RWPE1 (cell line): ENCODE data around the gene SDE2.
"Not testable (repeated sequence)": the region's sequence is repeated elsewhere in the genome, so short reads cannot be mapped to it uniquely, and the experiment has no call there.

Source experiments
- CTCF ChIA-PET: fragments of 350-600 bp; sonication (Branson Sonifier 250); formaldehyde crosslinking; extraction: SDS; loops from one replicate; lab custom pipeline; 2021; lab: Yijun Ruan, JAX
- POLR2A ChIA-PET: fragments of 400-600 bp; formaldehyde crosslinking; extraction: SDS; loops from one replicate; lab custom pipeline; 2020; ENCODE audit warnings: antibody characterized with exemption; ENCODE audit not compliant: low non-redundant PET; lab: Yijun Ruan, JAX
- DNase-seq: peaks from one replicate; pipeline ENCODE4 v3.0.0; 2012; ENCODE audit warnings: low spot score
- H3K27ac ChIP-seq: fragments of 450-650 bp; 2 replicates; pipeline ENCODE4 v1.5.1; 2017
- TF ChIP-seq, protein P1 (sequence below): fragments of 450-650 bp; conservative IDR thresholded peaks from 2 replicates; pipeline ENCODE4 v1.5.1; 2017; ENCODE audit warnings: low read depth, mild to moderate bottlenecking

The SDE2 gene

DNA sequence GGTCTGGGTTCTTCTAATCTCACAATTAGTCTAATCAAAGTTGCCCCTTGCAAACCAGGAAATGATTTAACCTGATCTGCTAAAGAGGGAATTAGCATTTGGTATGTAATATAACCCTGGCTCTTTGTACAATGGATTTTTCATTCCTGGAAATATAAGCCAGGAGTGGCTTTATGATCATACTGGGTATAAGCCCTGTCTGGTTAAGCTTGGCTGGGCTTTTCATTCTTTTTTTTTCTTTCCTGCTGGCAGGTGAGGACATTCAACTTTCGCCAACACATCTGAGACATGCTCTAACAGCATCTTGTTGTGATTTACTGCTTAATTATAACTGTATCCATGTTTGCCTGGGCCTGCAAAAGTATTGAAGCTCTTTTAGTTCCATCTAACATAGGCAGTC, 20.4 kb upstream of the SDE2 start:
- H3K27ac ChIP-seq: no peak overlapping the region
- TF ChIP-seq, protein P1, sequence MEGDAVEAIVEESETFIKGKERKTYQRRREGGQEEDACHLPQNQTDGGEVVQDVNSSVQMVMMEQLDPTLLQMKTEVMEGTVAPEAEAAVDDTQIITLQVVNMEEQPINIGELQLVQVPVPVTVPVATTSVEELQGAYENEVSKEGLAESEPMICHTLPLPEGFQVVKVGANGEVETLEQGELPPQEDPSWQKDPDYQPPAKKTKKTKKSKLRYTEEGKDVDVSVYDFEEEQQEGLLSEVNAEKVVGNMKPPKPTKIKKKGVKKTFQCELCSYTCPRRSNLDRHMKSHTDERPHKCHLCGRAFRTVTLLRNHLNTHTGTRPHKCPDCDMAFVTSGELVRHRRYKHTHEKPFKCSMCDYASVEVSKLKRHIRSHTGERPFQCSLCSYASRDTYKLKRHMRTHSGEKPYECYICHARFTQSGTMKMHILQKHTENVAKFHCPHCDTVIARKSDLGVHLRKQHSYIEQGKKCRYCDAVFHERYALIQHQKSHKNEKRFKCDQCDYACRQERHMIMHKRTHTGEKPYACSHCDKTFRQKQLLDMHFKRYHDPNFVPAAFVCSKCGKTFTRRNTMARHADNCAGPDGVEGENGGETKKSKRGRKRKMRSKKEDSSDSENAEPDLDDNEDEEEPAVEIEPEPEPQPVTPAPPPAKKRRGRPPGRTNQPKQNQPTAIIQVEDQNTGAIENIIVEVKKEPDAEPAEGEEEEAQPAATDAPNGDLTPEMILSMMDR: no peak
- CTCF ChIA-PET: interaction anchor here (0.6 to 1.5 kb wide), 3 partner anchors 13 to 545 kb away, joined by 3 to 4 read pairs (median 3); no protein-coding TSS in a partner anchor
- no peak for DNase-seq
- POLR2A ChIA-PET: no interaction called here

DNA sequence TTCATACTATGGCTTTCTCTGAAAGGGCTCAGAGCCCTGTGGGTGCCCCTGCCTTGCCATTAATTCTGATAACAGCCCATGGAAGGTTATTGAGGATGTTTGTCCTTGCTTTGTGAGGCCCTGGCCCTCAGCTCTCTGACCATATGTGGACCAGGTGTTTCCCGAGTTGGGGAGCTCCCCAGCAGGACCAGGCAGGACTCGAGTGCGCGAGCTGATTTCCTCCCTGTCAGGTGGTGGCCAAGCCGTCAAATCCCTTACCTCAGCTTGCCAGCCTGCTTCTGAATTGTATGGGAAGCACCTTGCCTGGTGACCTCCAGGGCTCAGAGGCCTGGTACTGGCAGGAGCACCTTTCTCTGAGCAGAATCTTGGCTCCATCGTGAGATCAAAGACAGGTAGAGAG, 17.9 kb upstream of the SDE2 start:
- CTCF ChIA-PET: interaction anchor here (0.7 kb wide), 1 partner anchor 31 kb away, joined by 3 read pairs; no protein-coding TSS in a partner anchor
- H3K27ac ChIP-seq: no peak overlapping the region
- no peak for DNase-seq
- POLR2A ChIA-PET: no interaction called here
- TF ChIP-seq, protein P1: no peak

DNA sequence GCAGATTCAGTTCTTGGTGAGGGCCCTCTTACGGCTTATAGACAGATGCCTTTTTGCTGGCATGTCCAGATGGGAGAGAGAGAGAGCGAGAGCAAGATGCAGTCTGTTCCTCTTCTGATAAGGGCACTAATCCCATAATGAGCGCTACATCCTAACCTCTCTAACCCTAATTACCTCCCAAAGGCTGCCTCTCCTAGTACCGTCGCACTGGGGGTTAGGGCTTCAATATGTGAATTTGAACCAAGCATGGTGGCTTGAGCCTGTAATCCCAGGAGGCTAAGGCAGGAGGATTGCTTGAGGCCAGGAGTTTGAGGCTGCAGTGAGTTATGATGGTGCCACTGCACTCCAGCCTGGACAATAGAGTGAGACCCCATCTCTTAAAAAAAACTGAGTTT, 10.5 kb upstream of the SDE2 start:
- H3K27ac ChIP-seq: no peak overlapping the region
- ChIA-PET CTCF (no interaction called here), POLR2A (no interaction called here)
- TF ChIP-seq, protein P1: no peak
- DNase-seq: no peak

DNA sequence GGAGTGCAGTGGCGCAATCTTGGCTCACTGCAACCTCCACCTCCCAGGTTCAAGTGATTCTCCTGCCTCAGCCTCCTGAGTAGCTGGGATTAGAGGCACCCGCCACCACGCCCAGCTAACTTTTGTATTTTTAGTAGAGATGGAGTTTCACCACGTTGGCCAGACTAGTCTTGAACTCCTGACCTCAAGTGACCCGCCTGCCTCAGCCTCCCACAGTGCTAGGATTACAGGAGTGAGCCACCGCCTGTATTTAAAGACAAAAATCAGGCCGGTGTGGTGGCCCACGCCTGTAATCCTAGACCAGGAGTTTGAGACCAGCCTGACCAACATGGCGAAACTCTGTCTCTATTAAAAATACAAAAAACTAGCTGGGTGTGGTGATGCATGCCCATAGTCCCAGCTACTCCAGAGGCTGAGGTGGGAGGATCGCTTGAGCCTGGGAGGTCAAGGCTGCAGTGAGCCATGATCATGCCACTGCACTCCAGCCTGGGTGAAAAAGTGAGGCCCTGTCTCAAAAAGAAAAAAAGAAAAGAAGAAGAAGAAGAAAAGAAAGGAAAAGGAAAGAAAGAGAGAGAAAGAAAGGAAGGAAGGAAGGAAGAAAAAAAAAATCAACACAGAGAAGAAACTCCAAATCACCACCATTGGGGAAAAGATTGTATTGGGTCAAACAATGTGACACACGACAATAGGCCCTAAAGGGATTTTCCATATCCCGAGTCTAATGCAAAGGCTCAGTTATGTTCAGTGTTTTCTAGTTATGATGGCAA, 8.2 kb upstream of the SDE2 start:
- POLR2A ChIA-PET, H3K27ac ChIP-seq, DNase-seq: not testable (repeated sequence)
- CTCF ChIA-PET: interaction anchor here (0.6 to 3.1 kb wide), 3 partner anchors 57 to 194 kb away, joined by 3 to 18 read pairs (median 4); no protein-coding TSS in a partner anchor

- TF ChIP-seq, protein P1: no peak
- DNase-seq: no peak
- H3K27ac ChIP-seq: no peak overlapping the region
- CTCF ChIA-PET: interaction anchor here (0.7 to 3.1 kb wide), 2 partner anchors 58 to 193 kb away, joined by 4 to 18 read pairs; no protein-coding TSS in a partner anchor
- POLR2A ChIA-PET: no interaction called here
These were observed 7.5 kb upstream of the SDE2 start for GRCh38 chr1:226006686-226007085.

- TF ChIP-seq, protein P1: no peak
- ChIA-PET CTCF (interaction anchor here (0.7 to 3.1 kb wide), 3 partner anchors 10 to 61 kb away, joined by 4 to 18 read pairs (median 7); no protein-coding TSS in a partner anchor), POLR2A (interaction anchor here (0.7 kb wide), 1 partner anchor 56 kb away, joined by 3 read pairs; no protein-coding TSS in a partner anchor)
- no peak for DNase-seq
- no peak overlapping the region for H3K27ac ChIP-seq
These were observed 5.3 kb upstream of the SDE2 start for GRCh38 chr1:226004396-226004795.
